DND-41 (cell line): ENCODE results near the gene PSMD12.
"Not testable (repeated sequence)": the region's sequence is repeated elsewhere in the genome, so short reads cannot be mapped to it uniquely, and the experiment has no call there.

Experiments
- ATAC-seq: fragments of 200-7000 bp; cut with Tn5 transposase; 3 replicates; pipeline ENCODE4 v1.9.1; 2021; ENCODE audit warnings: low read depth; ENCODE audit not compliant: insufficient read depth
- DNase-seq: peaks from one replicate; pipeline ENCODE4 v3.0.0-alpha.2; 2020
- H2AFZ ChIP-seq: 2 replicates; pipeline ENCODE4 v1.6.0; 2012; ENCODE audit warnings: low read depth, low read length
- H3K27ac ChIP-seq: 2 replicates; pipeline ENCODE4 v1.5.1; 2012; ENCODE audit warnings: low read length, inconsistent platforms
- H3K27me3 ChIP-seq: fragments of 200-600 bp; sonication (generic); 2 replicates; pipeline ENCODE4 v1.6.0; 2012; ENCODE audit warnings: low read length, mild to moderate bottlenecking, inconsistent platforms; ENCODE audit not compliant: insufficient read depth, poor library complexity
- H3K36me3 ChIP-seq: 2 replicates; pipeline ENCODE4 v1.5.1; 2012; ENCODE audit warnings: low read length, inconsistent platforms; ENCODE audit not compliant: insufficient read depth
- H3K4me1 ChIP-seq: 2 replicates; pipeline ENCODE4 v1.5.1; 2012; ENCODE audit warnings: mild to moderate bottlenecking, low read length; ENCODE audit not compliant: insufficient read depth
- H3K4me2 ChIP-seq: 2 replicates; pipeline ENCODE4 v1.6.0; 2012; ENCODE audit warnings: mild to moderate bottlenecking, moderate library complexity, low read length, inconsistent platforms; ENCODE audit not compliant: insufficient read depth
- H3K4me3 ChIP-seq, 2 experiments: fragments of 200-600 bp in 1 of 2; shearing (Covaris generic) in 1 of 2; 2 replicates each; pipeline ENCODE4 v1.5.1; 2012 to 2016; ENCODE audit warnings: inconsistent platforms in 2 of 2, low read length in 2 of 2, mild to moderate bottlenecking in 2 of 2, low read depth in 1 of 2, moderate library complexity in 1 of 2
- H3K79me2 ChIP-seq: 2 replicates; pipeline ENCODE4 v1.6.0; 2012; ENCODE audit warnings: low read length, inconsistent platforms; ENCODE audit not compliant: insufficient read depth
- H3K9ac ChIP-seq: 2 replicates; pipeline ENCODE4 v1.6.0; 2012; ENCODE audit warnings: low read depth, mild to moderate bottlenecking, inconsistent platforms, low read length, moderate library complexity
- H3K9me3 ChIP-seq: 2 replicates; pipeline ENCODE4 v1.5.1; 2012; ENCODE audit warnings: low read length, moderate library complexity, mild to moderate bottlenecking, inconsistent platforms; ENCODE audit not compliant: insufficient read depth, severe bottlenecking
- H4K20me1 ChIP-seq: 2 replicates; pipeline ENCODE4 v1.6.0; 2012; ENCODE audit warnings: low read length; ENCODE audit not compliant: insufficient read depth
- EZH2 ChIP-seq: IDR thresholded peaks from 3 replicates; pipeline ENCODE4 v1.6.1; 2012; ENCODE audit warnings: borderline replicate concordance, low read depth, mild to moderate bottlenecking, moderate library complexity, low read length, inconsistent platforms; ENCODE audit not compliant: severe bottlenecking
- TF ChIP-seq, protein P1 (sequence below): IDR thresholded peaks from 2 replicates; pipeline ENCODE4 v1.5.1; 2012; ENCODE audit warnings: borderline replicate concordance, low read length, moderate library complexity, mild to moderate bottlenecking; ENCODE audit not compliant: poor library complexity, severe bottlenecking; ENCODE audit errors: extremely low read depth

PSMD12 gene

DNA sequence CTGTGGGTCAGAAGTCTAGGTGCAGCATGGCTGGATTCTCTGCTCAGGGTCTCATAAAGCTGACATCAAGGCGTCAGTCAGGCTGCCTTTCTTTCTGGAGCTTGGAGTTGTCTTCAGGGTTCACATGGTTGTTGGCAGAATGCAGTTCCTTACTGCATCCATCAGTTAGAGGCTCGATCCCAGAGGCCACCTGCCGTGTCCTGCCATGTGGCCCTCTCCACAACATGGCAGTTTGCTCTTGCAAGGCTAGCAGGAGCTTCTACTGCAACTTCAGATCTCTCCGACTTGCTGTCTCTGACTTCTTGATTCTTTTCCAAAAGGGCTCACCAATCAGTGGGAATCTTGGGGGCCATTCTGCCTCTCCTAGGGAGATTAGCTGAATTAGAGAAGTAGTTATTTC lies 22.6 kb upstream of the PSMD12 start:
- Histone ChIP-seq H3K4me2 (no peak overlapping the region), H3K79me2 (peaks cover 6% of the 10 kb centered on the region; the same call in 1 of the 2 replicates)

DNA sequence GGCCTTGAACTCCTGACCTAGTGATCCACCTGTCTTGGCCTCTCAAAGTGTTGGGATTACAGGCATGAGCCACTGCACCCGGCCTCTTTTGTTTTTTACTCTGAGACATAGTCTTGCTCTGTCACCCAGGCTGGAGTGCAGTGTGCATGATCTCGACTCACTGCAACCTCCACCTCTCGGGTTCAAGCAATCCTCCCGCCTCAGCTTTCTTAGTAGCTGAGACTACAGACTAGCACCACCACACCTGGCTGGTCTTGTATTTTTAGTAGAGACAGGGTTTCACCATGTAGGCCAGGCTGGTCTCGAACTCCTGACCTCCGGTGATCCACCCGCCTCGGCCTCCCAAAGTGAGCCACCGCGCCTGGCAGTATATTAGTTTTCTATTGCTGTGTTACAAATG lies 22.2 kb upstream of the PSMD12 start:
- H3K79me2 ChIP-seq, H3K9ac ChIP-seq, H3K9me3 ChIP-seq, H3K4me1 ChIP-seq, H3K4me3 ChIP-seq, H3K27ac ChIP-seq, H3K27me3 ChIP-seq, H2AFZ ChIP-seq, H3K4me2 ChIP-seq, H4K20me1 ChIP-seq, H3K36me3 ChIP-seq, DNase-seq, ATAC-seq: not testable (repeated sequence)

More for the DNA sequence above, 22.6 kb upstream of the PSMD12 start:
- TF ChIP-seq, protein P1, sequence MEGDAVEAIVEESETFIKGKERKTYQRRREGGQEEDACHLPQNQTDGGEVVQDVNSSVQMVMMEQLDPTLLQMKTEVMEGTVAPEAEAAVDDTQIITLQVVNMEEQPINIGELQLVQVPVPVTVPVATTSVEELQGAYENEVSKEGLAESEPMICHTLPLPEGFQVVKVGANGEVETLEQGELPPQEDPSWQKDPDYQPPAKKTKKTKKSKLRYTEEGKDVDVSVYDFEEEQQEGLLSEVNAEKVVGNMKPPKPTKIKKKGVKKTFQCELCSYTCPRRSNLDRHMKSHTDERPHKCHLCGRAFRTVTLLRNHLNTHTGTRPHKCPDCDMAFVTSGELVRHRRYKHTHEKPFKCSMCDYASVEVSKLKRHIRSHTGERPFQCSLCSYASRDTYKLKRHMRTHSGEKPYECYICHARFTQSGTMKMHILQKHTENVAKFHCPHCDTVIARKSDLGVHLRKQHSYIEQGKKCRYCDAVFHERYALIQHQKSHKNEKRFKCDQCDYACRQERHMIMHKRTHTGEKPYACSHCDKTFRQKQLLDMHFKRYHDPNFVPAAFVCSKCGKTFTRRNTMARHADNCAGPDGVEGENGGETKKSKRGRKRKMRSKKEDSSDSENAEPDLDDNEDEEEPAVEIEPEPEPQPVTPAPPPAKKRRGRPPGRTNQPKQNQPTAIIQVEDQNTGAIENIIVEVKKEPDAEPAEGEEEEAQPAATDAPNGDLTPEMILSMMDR, result no peak
- TF ChIP-seq EZH2, result no peak
- no peak overlapping the region for H2AFZ ChIP-seq
- no peak for ATAC-seq
- no peaks in the 10 kb centered on the region for H3K9me3 ChIP-seq
- peaks cover 8% of the 10 kb centered on the region for H3K4me1 ChIP-seq
- no peaks in the 10 kb centered on the region for H4K20me1 ChIP-seq
- no peak overlapping the region for H3K27ac ChIP-seq
- no peak for DNase-seq
- H3K36me3 ChIP-seq, result no peaks in the 10 kb centered on the region
- no peaks in the 10 kb centered on the region for H3K27me3 ChIP-seq
- no peak overlapping the region for H3K9ac ChIP-seq
- H3K4me3 ChIP-seq, result no peak overlapping the region

DNA sequence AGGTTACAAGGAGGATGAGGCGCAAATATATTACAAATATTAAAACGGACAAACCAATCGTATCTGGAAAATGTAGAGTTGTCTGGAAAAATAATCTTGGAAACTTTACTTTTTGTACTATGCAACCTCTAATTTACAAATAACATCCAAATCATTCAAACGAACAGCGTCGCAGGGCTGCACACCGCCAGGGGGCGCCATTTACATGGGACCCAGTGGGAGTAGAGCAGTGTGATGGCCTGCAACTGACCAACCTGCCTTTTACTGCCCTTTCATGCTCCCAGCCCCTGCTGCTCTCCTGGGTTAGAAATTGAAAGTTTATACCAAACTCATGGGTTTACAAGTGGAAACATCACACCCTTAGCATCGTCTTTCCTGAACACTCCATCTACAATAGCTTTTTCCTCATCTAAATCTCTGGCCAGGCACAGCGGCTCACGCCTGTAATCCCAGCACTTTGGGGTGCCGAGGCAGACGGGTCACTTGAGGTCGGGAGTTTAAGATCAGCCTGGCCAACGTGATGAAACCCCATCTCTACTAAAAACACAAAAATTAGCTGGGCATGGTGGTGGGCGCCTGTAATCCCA lies 20.7 kb upstream of the PSMD12 start:
- no peak overlapping the region for H3K9ac ChIP-seq
- peak; percentile 76 for ATAC-seq
- no peaks in the 10 kb centered on the region for H3K9me3 ChIP-seq
- H3K4me2 ChIP-seq, result no peak overlapping the region
- no peaks in the 10 kb centered on the region for H4K20me1 ChIP-seq
- TF ChIP-seq, protein P1, result peak; percentile 92
- TF ChIP-seq EZH2, result no peak
- H3K79me2 ChIP-seq, result peaks cover 8% of the 10 kb centered on the region; the same call in 1 of the 2 replicates
- H3K36me3 ChIP-seq, result no peaks in the 10 kb centered on the region; the same call in 1 of the 2 replicates
- H3K27me3 ChIP-seq, result no peaks in the 10 kb centered on the region
- DNase-seq, result peak; percentile 64
- peaks cover 8% of the 10 kb centered on the region for H3K4me1 ChIP-seq
- no peak overlapping the region for H3K27ac ChIP-seq
- H2AFZ ChIP-seq, result no peak overlapping the region
- H3K4me3 ChIP-seq, result no peak overlapping the region

DNA sequence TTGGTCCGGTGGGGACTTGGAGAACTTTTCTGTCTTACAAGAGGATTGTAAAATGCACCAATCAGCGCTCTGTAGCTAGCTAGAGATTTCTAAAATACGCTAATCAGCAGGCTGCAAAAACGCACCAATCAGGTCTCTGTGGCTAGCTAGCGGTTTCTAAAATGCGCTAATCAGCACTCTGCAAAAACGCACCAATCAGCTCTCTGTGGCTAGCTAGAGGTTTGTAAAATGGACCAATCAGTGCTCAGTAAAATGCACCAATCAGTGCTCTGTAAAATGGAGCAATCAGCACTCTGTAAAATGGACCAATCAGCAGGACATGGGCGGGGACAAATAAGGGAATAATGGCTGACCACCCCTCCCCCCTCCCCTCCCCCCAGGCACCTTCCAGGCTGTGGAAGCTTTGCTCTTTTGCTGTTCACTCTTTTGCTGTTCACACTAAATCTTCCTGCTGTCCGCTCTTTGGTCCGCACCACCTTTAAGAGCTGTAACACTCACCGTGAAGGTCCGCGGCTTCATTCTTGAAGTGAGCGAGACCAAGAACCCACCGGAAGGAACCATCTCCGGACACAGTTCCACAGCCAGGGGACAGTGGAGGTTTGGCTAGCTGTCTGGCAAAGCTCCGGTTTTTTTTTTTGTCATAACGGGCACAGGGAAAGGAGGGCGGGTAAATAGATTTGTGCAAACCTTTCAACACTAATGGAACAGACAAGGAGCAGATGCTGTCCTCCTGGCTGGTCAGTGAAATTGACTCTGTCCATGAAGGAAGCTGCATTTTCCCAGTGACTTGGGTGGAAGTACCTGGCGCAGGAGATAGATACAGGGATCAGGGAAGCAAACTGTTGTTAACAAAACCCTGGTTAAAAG lies 19.0 kb upstream of the PSMD12 start:
- no peaks in the 10 kb centered on the region for H3K9me3 ChIP-seq
- no peak overlapping the region for H3K9ac ChIP-seq
- peaks cover 8% of the 10 kb centered on the region; the same call in 1 of the 2 replicates for H3K79me2 ChIP-seq
- no peak for TF ChIP-seq EZH2
- TF ChIP-seq, protein P1, result no peak
- no peak overlapping the region for H3K4me2 ChIP-seq
- H3K27me3 ChIP-seq, result no peaks in the 10 kb centered on the region
- H2AFZ ChIP-seq, result no peak overlapping the region
- DNase-seq, result no peak
- no peak overlapping the region for H3K27ac ChIP-seq
- peaks cover 2% of the 10 kb centered on the region for H3K4me1 ChIP-seq
- no peak overlapping the region for H3K4me3 ChIP-seq
- ATAC-seq, result no peak
- no peaks in the 10 kb centered on the region; the same call in 1 of the 2 replicates for H3K36me3 ChIP-seq
- H4K20me1 ChIP-seq, result no peaks in the 10 kb centered on the region
